ENCODE data around the gene CDK18.

CDK18 gene

DNA sequence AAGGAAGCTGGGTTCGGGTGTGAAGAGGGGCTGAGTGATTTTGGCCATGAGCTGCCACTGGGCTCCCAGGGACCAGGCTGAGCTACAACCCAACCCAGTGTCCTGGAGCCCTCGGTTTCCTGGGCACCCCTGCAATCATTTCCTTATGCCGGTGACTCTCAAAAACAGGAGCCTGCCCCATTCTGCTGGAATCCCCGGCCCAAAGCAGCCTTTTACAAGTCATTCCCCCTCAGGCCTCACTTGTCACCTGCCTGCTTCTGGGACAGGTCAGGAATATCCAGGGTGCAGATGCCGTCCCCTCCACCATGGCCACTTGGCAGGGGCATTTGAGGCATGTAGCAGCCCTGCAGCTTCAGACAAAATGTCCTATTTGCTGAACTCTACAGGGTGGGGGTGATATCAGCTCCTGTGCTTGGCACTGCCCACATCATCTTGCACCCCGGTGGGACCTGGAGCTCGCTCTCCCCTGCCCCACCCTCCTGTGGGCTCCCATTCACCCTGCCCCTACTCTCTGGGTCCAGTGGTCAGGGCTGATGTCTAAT lies 30.0 kb downstream of the CDK18 start:
- Histone ChIP-seq H3K79me1 (replicated peaks; ENCODE audit: low read length, poor library complexity, severe bottlenecking) (no peaks in the 10 kb centered on the region), H3K4me1 (ENCODE audit: control insufficient read depth, insufficient read depth, low read depth, low read length) (no peaks in the 10 kb centered on the region), H3K23ac (ENCODE audit: low read length in 2 of 2) (no peak overlapping the region), H3K14ac (ENCODE audit: low read length in 2 of 2) (no peak overlapping the region), H2BK5ac (ENCODE audit: low read depth, low read length, poor library complexity, severe bottlenecking) (no peak overlapping the region), H3K27me3 (ENCODE audit: control insufficient read depth in 1 of 2, insufficient read depth in 1 of 2, low read length in 2 of 2) (peaks cover 30 to 53% of the 10 kb centered on the region in 2 experiments), H3K18ac (ENCODE audit: low read depth in 1 of 2, low read length in 2 of 2) (no peak overlapping the region), H2BK12ac (ENCODE audit: low read length in 2 of 2) (no peak overlapping the region), H2AK5ac (ENCODE audit: low read length, severe bottlenecking) (no peak overlapping the region), H3K4me2 (ENCODE audit: low read length, poor library complexity, severe bottlenecking) (no peak overlapping the region), H2AFZ (ENCODE audit: low read depth, low read length) (no peak overlapping the region), H3K4me3 (ENCODE audit: insufficient read depth in 1 of 2, low read depth in 1 of 2, low read length in 2 of 2) (no peak overlapping the region), H3K27ac (ENCODE audit: low read length, poor library complexity, severe bottlenecking) (no peak overlapping the region), H4K91ac (ENCODE audit: low read length) (no peak overlapping the region), H3K9me3 (ENCODE audit: control insufficient read depth, low read length) (no peaks in the 10 kb centered on the region), H3K9ac (ENCODE audit: low read length) (no peak overlapping the region), H3K36me3 (ENCODE audit: control insufficient read depth in 1 of 2, insufficient read depth in 2 of 2, low read depth in 1 of 2, low read length in 2 of 2) (no peaks in the 10 kb centered on the region), H3K4ac (ENCODE audit: low read depth in 1 of 2, low read length in 2 of 2) (no peak overlapping the region), H4K8ac (ENCODE audit: low read length) (no peak overlapping the region), H2BK15ac (ENCODE audit: low read depth, poor library complexity, severe bottlenecking) (no peak overlapping the region), H2BK120ac (ENCODE audit: low read depth, low read length) (no peak overlapping the region)
- no peak for DNase-seq
- WGBS = 89% methylated on average over 7 of the region's 7 CpGs

DNA sequence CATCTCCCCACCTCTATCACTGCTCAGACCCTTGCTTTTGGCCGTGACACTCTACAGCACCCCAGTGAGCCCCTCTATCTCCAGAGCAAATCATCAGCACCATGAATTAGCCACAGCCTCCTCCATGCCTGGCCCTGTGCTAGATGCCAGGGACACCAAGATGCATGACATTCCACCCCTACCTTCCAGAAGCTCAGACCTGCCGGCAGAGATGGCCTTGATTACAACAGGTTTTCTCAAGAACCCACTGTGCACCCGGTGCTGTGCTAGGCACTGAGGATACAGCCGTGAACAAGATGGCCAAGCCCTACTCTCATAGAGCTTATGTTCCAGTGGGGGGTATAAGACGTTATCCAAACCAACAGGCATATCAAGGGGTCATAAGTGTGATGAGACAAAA lies 30.6 kb downstream of the CDK18 start:
- H3K9me3 ChIP-seq (ENCODE audit: control insufficient read depth, low read length) = no peaks in the 10 kb centered on the region
- no peak overlapping the region for H3K4ac ChIP-seq (ENCODE audit: low read depth in 1 of 2, low read length in 2 of 2)
- H3K36me3 ChIP-seq (ENCODE audit: control insufficient read depth in 1 of 2, insufficient read depth in 2 of 2, low read depth in 1 of 2, low read length in 2 of 2) = no peaks in the 10 kb centered on the region

GRCh38 chr1:205535866-205536758 lies 31.6 kb downstream of the CDK18 start:
- no peak overlapping the region for H3K27ac ChIP-seq (ENCODE audit: low read length, poor library complexity, severe bottlenecking)
- no peak overlapping the region for H3K4me2 ChIP-seq (ENCODE audit: low read length, poor library complexity, severe bottlenecking)
- H3K27me3 ChIP-seq (ENCODE audit: control insufficient read depth in 1 of 2, insufficient read depth in 1 of 2, low read length in 2 of 2) = peaks cover 14 to 40% of the 10 kb centered on the region in 2 experiments
- H3K79me1 ChIP-seq (replicated peaks; ENCODE audit: low read length, poor library complexity, severe bottlenecking) = no peaks in the 10 kb centered on the region
- no peak overlapping the region for H4K8ac ChIP-seq (ENCODE audit: low read length)
- no peak overlapping the region for H3K23ac ChIP-seq (ENCODE audit: low read length in 2 of 2)
- no peak overlapping the region for H3K14ac ChIP-seq (ENCODE audit: low read length in 2 of 2)
- no peaks in the 10 kb centered on the region for H3K36me3 ChIP-seq (ENCODE audit: control insufficient read depth in 1 of 2, insufficient read depth in 2 of 2, low read depth in 1 of 2, low read length in 2 of 2)
- WGBS = 84% methylated on average over 11 of the region's 11 CpGs
- H2BK12ac ChIP-seq (ENCODE audit: low read length in 2 of 2) = no peak overlapping the region
- H3K9ac ChIP-seq (ENCODE audit: low read length) = no peak overlapping the region
- no peak overlapping the region for H2BK5ac ChIP-seq (ENCODE audit: low read depth, low read length, poor library complexity, severe bottlenecking)
- no peaks in the 10 kb centered on the region for H3K9me3 ChIP-seq (ENCODE audit: control insufficient read depth, low read length)
- H2BK120ac ChIP-seq (ENCODE audit: low read depth, low read length) = no peak overlapping the region
- no peak overlapping the region for H2BK15ac ChIP-seq (ENCODE audit: low read depth, poor library complexity, severe bottlenecking)
- no peak overlapping the region for H3K18ac ChIP-seq (ENCODE audit: low read depth in 1 of 2, low read length in 2 of 2)
- no peak overlapping the region for H4K91ac ChIP-seq (ENCODE audit: low read length)
- DNase-seq = no peak
- no peak overlapping the region for H2AFZ ChIP-seq (ENCODE audit: low read depth, low read length)
- no peaks in the 10 kb centered on the region for H3K4me1 ChIP-seq (ENCODE audit: control insufficient read depth, insufficient read depth, low read depth, low read length)
- no peak overlapping the region for H2AK5ac ChIP-seq (ENCODE audit: low read length, severe bottlenecking)
- no peak overlapping the region for H3K4ac ChIP-seq (ENCODE audit: low read depth in 1 of 2, low read length in 2 of 2)
- no peak overlapping the region for H3K4me3 ChIP-seq (ENCODE audit: insufficient read depth in 1 of 2, low read depth in 1 of 2, low read length in 2 of 2)

More for the DNA sequence above, 30.6 kb downstream of the CDK18 start:
- Histone ChIP-seq H2BK5ac (ENCODE audit: low read depth, low read length, poor library complexity, severe bottlenecking) (no peak overlapping the region), H4K91ac (ENCODE audit: low read length) (no peak overlapping the region), H2AFZ (ENCODE audit: low read depth, low read length) (no peak overlapping the region), H2AK5ac (ENCODE audit: low read length, severe bottlenecking) (no peak overlapping the region), H3K4me1 (ENCODE audit: control insufficient read depth, insufficient read depth, low read depth, low read length) (no peaks in the 10 kb centered on the region), H3K79me1 (replicated peaks; ENCODE audit: low read length, poor library complexity, severe bottlenecking) (no peaks in the 10 kb centered on the region), H3K4me3 (ENCODE audit: insufficient read depth in 1 of 2, low read depth in 1 of 2, low read length in 2 of 2) (no peak overlapping the region), H3K14ac (ENCODE audit: low read length in 2 of 2) (no peak overlapping the region), H2BK120ac (ENCODE audit: low read depth, low read length) (no peak overlapping the region), H3K9ac (ENCODE audit: low read length) (no peak overlapping the region), H3K4me2 (ENCODE audit: low read length, poor library complexity, severe bottlenecking) (no peak overlapping the region), H4K8ac (ENCODE audit: low read length) (no peak overlapping the region), H3K18ac (ENCODE audit: low read depth in 1 of 2, low read length in 2 of 2) (no peak overlapping the region), H2BK15ac (ENCODE audit: low read depth, poor library complexity, severe bottlenecking) (no peak overlapping the region), H3K27me3 (ENCODE audit: control insufficient read depth in 1 of 2, insufficient read depth in 1 of 2, low read length in 2 of 2) (peaks cover 24 to 47% of the 10 kb centered on the region in 2 experiments), H2BK12ac (ENCODE audit: low read length in 2 of 2) (no peak overlapping the region), H3K23ac (ENCODE audit: low read length in 2 of 2) (no peak overlapping the region), H3K27ac (ENCODE audit: low read length, poor library complexity, severe bottlenecking) (no peak overlapping the region)
- DNase-seq = no peak
- 69% methylated on average over 5 of the region's 5 CpGs for WGBS

GRCh38 chr1:205536759-205537361 lies 32.4 kb downstream of the CDK18 start:
- H2AK5ac ChIP-seq (ENCODE audit: low read length, severe bottlenecking) = no peak overlapping the region
- 85% methylated on average over 9 of the region's 9 CpGs for WGBS

More at GRCh38 chr1:205536759-205537361, 32.4 kb downstream of the CDK18 start:
- Histone ChIP-seq H3K9ac (ENCODE audit: low read length) (no peak overlapping the region), H3K4ac (ENCODE audit: low read depth in 1 of 2, low read length in 2 of 2) (no peak overlapping the region), H2BK15ac (ENCODE audit: low read depth, poor library complexity, severe bottlenecking) (no peak overlapping the region), H3K4me3 (ENCODE audit: insufficient read depth in 1 of 2, low read depth in 1 of 2, low read length in 2 of 2) (no peak overlapping the region), H4K91ac (ENCODE audit: low read length) (peak overlapping the region; percentile 39), H3K14ac (ENCODE audit: low read length in 2 of 2) (no peak overlapping the region), H3K79me1 (replicated peaks; ENCODE audit: low read length, poor library complexity, severe bottlenecking) (no peaks in the 10 kb centered on the region), H3K27ac (ENCODE audit: low read length, poor library complexity, severe bottlenecking) (no peak overlapping the region), H2BK5ac (ENCODE audit: low read depth, low read length, poor library complexity, severe bottlenecking) (no peak overlapping the region), H3K36me3 (ENCODE audit: control insufficient read depth in 1 of 2, insufficient read depth in 2 of 2, low read depth in 1 of 2, low read length in 2 of 2) (no peaks in the 10 kb centered on the region), H3K9me3 (ENCODE audit: control insufficient read depth, low read length) (no peaks in the 10 kb centered on the region), H2BK120ac (ENCODE audit: low read depth, low read length) (no peak overlapping the region), H2AFZ (ENCODE audit: low read depth, low read length) (no peak overlapping the region), H3K23ac (ENCODE audit: low read length in 2 of 2) (no peak overlapping the region), H2BK12ac (ENCODE audit: low read length in 2 of 2) (no peak overlapping the region), H4K8ac (ENCODE audit: low read length) (no peak overlapping the region), H3K4me2 (ENCODE audit: low read length, poor library complexity, severe bottlenecking) (no peak overlapping the region), H3K4me1 (ENCODE audit: control insufficient read depth, insufficient read depth, low read depth, low read length) (no peaks in the 10 kb centered on the region), H3K27me3 (ENCODE audit: control insufficient read depth in 1 of 2, insufficient read depth in 1 of 2, low read length in 2 of 2) (peaks cover 7 to 41% of the 10 kb centered on the region in 2 experiments), H3K18ac (ENCODE audit: low read depth in 1 of 2, low read length in 2 of 2) (no peak overlapping the region)
- DNase-seq = no peak
